Adipose tissue (tissue), 3 donors: ENCODE data around the gene BPIFB4. TPM values are rescaled to one million over a fixed set of nuclear protein-coding genes. Genes with fewer than 3 reads are reported as not detected.
"Not testable (repeated sequence)": the region's sequence is repeated elsewhere in the genome, so short reads cannot be mapped to it uniquely, and the experiment has no call there.

Experiments
- H3K27ac ChIP-seq: one replicate; pipeline ENCODE4 v1.5.1; 2013; ENCODE audit warnings: low read depth, low read length
- WGBS, 3 donors: extraction: QIAGEN DNeasy Blood & Tissue Kit; methylation state at CpG; one replicate each; pipeline ENCODE4 v1.1.7; 2013; 5-methylcytosine and 5-hydroxymethylcytosine counted together
- polyA plus RNA-seq, 3 donors: library from polyadenylated mRNA; stranded (reverse); fragments of 200-250 nt; gene quantifications; one replicate each; pipeline ENCODE4 v1.2.3, GENCODE V29; 2013
- donor health status: healthy with polysubstance abuse.
- donor health status: Bipolar disorder and iron deficiency.
- donor health status: healthy.

Gene BPIFB4
- polyA plus RNA-seq, 3 donors: 0.12 TPM; not detected in 2

DNA sequence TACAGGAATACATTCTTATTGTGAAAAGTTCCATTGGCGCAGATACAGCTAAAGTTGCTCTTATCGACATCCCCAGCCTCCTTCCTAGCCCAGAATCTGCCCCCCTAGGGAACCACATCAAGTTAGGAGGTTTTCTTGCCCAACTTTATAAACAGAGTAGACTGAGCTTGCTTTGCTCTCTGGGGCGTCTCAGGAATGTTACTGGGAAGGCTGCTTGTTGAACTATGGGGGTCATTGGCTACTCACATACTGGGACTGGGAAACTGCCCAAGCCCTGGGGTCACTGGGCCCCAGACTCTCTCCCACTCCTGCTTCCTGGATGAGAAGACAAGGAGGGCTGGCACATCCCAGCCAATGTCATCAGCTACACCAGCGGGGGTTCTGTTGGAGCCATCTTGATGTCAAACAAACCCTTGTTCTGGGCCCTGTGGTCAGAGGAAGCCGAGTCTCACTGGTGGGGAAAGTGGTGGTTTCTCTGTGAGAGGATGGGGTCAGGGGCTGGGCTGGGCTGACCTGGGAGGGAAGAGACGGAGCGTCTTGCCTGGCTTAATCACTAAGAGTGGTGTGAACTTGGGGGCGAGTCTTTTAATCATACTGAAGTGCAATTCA, 26.0 kb downstream of the BPIFB4 start:
- WGBS, 3 donors: 51 to 57% (median 53%) methylated on average over 8 of the region's 8 CpGs
- no peak overlapping the region for H3K27ac ChIP-seq

GRCh38 chr20:33106058-33106620, 26.7 kb downstream of the BPIFB4 start:
- not testable (repeated sequence) for H3K27ac ChIP-seq

DNA sequence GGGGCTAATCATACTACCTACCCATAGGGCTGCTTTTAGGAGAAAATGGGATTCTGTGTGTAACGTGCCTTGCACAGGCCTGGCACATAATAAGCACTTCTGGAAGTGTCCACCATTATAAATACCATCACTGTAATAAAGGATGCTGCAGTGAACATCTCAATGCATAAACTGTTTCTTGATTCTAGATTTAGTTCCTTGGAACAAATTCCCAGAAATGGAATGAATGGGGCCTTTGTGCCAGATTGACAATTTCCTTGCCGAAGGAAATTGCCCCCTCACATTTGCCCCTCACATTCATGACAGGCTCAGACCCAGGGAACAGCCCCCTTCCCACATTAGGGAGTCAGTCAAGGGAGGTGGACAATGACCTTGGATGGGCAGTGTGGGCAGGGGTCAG, 29.2 kb downstream of the BPIFB4 start:
- 62 to 82% (median 67%) methylated on average over 2 of the region's 2 CpGs for WGBS, 3 donors
- no peak overlapping the region for H3K27ac ChIP-seq

More at GRCh38 chr20:33106058-33106620, 26.7 kb downstream of the BPIFB4 start:
- 51 to 75% (median 65%) methylated on average over 7 of the region's 7 CpGs for WGBS, 3 donors

- WGBS, 3 donors: 79 to 88% (median 83%) methylated on average over 8 of the region's 8 CpGs
- no peak overlapping the region for H3K27ac ChIP-seq
These were observed 30.8 kb downstream of the BPIFB4 start for GRCh38 chr20:33110147-33110825.

DNA sequence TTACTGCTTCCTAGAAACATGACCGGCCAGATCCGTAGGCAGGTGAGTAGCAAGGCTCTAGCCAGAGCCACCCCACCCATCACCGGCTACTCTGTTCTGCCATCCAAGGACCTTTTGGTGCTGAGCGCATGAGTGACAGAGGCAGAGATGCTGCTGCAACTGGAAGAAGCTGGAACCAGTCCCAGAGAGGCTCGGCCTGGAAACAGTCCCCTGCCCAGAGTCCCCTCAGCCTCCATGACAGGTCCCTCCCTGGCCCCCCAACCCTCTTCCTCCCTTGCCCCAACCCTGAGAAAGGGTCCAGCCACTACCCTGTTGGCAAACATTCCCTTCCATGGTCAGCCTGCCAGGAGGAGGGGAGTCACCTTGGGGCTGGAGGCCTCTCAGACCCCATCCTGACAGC, 31.9 kb downstream of the BPIFB4 start:
- H3K27ac ChIP-seq: no peak overlapping the region
- WGBS, 3 donors: 91 to 98% (median 92%) methylated on average over 5 of the region's 5 CpGs

GRCh38 chr20:33112547-33113386, 33.3 kb downstream of the BPIFB4 start:
- H3K27ac ChIP-seq: no peak overlapping the region
- WGBS, 3 donors: 74 to 84% (median 80%) methylated on average over 7 of the region's 7 CpGs

- WGBS, 3 donors: 57 to 74% (median 60%) methylated on average over 6 of the region's 6 CpGs
- H3K27ac ChIP-seq: no peak overlapping the region
These were observed 34.0 kb downstream of the BPIFB4 start for GRCh38 chr20:33113387-33113908.

DNA sequence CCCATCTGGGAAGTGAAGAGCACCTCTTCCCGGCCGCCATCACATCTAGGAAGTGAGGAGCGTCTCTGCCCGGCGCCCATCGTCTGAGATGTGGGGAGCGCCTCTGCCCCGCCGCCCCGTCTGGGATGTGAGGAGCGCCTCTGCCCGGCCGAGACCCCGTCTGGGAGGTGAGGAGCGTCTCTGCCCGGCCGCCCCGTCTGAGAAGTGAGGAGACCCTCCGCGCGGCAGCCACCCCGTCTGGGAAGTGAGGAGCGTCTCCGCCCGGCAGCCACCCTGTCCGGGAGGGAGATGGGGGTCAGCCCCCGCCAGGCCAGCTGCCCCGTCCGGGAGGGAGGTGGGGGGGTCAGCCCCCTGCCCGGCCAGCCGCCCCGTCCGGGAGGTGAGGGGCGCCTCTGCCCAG, 36.1 kb downstream of the BPIFB4 start:
- WGBS, 3 donors: 93 to 100% (median 99%) methylated on average over 5 to 29 of the region's 34 CpGs
- not testable (repeated sequence) for H3K27ac ChIP-seq

DNA sequence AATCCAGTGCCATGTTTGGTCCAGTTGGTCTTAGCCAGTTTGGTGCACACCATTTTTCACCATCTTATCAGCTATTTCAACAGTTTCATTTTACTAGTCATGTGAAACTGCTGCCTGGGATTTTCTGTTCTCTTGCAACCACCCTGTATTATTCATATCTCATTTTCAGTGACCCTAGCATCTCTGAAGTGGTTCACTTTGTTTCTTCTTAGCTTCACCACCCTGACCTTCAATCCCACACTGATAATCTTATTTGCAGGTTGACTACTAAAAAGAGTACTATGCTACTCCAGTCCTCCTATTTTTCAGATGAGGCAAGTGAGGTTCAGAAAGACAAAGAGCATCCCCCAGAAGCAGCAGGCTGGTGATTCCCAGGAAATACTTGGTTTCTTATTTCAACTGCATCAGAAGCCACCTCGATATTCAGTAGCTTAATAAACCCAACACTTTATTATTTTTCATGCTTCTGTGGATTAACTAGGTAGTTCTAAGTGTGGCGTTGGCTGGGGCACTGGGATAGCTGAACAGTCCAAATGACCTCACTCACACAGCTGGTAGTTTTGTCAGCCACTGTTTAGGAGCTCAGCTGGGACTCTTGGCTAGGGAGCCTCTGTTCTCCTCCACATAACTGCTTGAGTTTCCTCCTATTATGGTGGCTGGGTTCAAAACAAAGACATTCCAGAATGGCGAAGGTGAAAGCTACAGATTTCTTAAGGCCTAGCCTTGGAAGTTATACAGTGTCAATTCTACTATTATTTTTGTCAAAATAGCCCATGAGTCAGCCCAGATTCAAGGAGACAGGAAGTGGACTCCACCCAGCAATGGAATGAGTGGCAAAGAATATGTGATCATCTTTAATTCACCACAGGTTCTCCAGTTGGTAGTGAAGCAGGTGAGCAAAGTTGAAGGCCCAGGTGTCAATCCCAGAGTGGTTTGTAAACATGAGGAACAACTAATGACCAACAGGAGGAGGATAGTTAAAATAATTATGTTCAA, 40.6 kb downstream of the BPIFB4 start:
- H3K27ac ChIP-seq: no peak overlapping the region
- 60 to 73% (median 69%) methylated on average over 3 of the region's 3 CpGs for WGBS, 3 donors

- no peak overlapping the region for H3K27ac ChIP-seq
- WGBS, 3 donors: 88 to 96% (median 93%) methylated on average over 3 of the region's 3 CpGs
These were observed 41.5 kb downstream of the BPIFB4 start for GRCh38 chr20:33120934-33121333.

GRCh38 chr20:33122297-33122696, 42.9 kb downstream of the BPIFB4 start:
- H3K27ac ChIP-seq: not testable (repeated sequence)
- 51 to 74% (median 65%) methylated on average over 1 of the region's 1 CpG for WGBS, 3 donors

DNA sequence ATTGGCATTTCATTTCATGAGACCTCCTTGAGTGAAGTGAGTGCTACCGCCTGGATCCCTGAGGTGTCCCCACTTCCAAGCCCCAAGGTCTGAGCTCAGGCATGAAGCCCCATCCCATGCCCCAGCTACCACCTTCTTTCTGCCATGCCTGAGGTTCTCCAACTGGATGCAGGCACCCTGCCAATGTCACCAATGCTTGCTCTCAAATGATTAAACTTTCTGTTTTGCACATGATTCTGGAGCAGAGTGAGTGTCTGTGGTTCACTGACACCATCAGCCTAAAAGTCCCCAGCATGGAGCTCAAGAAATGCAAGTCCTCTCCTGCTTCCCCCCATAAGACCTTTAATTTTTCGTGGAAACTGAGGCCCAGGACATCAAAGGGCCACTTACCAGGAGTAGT, 44.8 kb downstream of the BPIFB4 start:
- H3K27ac ChIP-seq: no peak overlapping the region
- WGBS, 3 donors: 56 to 64% (median 61%) methylated on average over 2 of the region's 2 CpGs

DNA sequence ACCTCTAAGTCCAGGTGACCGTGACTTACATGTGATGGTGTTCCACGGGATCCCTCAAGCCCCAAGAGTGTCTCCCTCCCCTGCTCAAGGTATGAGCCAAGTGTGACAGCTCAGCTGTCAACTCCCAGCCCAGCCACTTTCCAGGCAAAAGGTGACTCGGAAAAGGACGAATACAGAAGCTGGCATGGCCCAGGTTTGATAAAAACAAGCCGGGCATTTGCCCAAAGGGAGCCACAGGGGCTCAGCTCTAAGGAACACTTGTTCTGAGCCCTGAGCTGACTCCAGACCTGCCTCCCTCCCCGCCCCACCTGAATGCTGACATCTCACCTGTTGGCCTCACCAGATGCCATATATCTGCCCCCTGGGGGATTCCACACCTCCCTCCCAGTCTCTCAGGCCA, 45.6 kb downstream of the BPIFB4 start:
- no peak overlapping the region for H3K27ac ChIP-seq
- WGBS, 3 donors: 64 to 83% (median 81%) methylated on average over 6 of the region's 6 CpGs

- H3K27ac ChIP-seq: no peak overlapping the region
These were observed 46.5 kb downstream of the BPIFB4 start for GRCh38 chr20:33125983-33126382.

GRCh38 chr20:33127422-33128097, 48.1 kb downstream of the BPIFB4 start:
- H3K27ac ChIP-seq: no peak overlapping the region
- 59 to 87% (median 80%) methylated on average over 4 of the region's 4 CpGs for WGBS, 3 donors

More at GRCh38 chr20:33125983-33126382, 46.5 kb downstream of the BPIFB4 start:
- WGBS, 3 donors: 48 to 68% (median 61%) methylated on average over 6 of the region's 6 CpGs

- 74 to 84% (median 78%) methylated on average over 9 of the region's 9 CpGs for WGBS, 3 donors
- no peak overlapping the region for H3K27ac ChIP-seq
These were observed 51.2 kb downstream of the BPIFB4 start for GRCh38 chr20:33130568-33131061.

DNA sequence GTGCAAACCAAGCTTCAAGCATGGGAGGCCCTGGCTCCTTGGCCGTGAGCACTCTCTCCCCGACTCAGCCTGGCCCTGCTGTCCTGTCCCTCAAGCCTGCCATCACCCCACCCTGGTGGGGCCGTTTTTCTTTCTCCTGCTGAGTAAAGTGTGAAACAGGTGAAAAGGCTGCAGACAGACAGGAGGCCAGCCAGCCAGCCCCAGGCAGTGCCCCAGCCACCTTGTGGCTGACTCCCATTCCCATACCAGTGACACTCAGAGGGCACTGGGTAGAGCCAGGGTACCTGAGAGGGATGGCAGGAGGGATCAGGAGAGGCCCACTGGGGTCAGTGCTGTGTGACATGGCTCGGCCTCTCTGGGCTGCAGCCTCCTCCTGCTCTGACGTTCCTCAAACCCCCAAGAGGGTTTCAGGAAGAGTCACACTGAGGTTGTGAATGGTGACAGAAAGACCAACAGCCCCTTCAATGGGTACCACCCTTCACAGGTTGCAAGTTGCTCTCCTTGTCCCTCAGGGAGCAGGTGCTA, 52.6 kb downstream of the BPIFB4 start:
- H3K27ac ChIP-seq: no peak overlapping the region
- WGBS, 3 donors: 63 to 73% (median 68%) methylated on average over 5 of the region's 5 CpGs
